GM18502 (cell line): ENCODE data around the gene ADIPOR2.
"Not testable (repeated sequence)": the region's sequence is repeated elsewhere in the genome, so short reads cannot be mapped to it uniquely, and the experiment has no call there.

Source experiments
- ATAC-seq: cut with Tn5 transposase; IDR thresholded peaks from one replicate; pipeline ENCODE4 v1.9.1; 2021; ENCODE audit warnings: mild to moderate bottlenecking; ENCODE audit not compliant: unreplicated experiment, poor library complexity

Gene ADIPOR2

GRCh38 chr12:1809591-1810190, 118.8 kb downstream of the ADIPOR2 start:
- no peak for ATAC-seq

DNA sequence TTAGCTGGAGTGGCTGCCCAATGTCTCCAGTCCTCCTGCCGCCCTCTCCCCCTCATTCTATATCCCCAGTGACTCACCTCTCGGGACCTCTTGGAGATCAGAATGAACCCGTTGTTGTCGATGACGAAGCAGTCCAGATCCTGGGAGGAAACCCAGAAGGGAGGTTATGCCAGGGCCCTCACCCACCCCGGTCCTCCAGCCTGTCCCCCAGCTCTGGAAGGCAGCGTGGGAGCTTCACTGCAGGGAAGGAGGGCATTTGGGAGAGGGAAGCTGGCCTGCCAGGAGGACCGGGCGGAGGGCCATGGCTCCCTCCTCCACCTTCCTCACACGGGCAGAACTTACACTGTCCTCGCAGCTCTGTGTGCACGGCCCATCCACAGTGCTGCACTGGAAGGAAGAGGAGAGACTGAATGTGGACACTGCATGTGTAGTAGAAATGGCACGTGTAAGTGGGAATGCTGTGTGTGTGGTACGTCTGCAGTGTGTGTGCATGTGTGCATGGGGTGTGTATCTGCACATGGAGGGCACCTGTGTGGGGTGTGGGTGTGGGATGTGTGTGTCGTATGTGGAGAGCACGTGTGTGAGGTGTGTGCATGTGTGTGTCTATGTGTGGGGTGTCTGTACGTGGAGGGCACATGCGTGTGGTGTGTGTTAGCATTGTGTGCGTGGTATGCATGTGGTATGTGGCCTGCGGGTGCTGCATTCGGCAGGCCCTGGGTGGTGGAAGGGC, 119.5 kb downstream of the ADIPOR2 start:
- ATAC-seq: no peak

DNA sequence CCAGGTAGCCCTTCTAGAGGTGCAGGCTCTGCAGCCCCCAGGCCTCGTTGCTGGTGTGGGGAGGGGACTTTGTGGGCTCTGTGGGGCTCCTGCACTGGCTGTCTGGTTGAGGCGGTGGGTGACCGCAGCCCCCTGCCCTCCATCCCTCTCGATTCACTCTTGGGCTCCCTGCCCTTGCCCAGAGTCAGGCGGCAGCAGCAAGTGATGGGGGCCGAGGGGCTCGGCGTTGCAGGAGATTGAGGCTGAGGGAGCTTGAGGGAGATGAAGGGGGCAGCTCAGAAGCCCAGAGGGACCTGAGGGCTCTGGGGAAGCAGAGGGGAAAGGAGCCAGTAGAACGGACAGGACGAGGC, 120.0 kb downstream of the ADIPOR2 start:
- ATAC-seq: no peak

DNA sequence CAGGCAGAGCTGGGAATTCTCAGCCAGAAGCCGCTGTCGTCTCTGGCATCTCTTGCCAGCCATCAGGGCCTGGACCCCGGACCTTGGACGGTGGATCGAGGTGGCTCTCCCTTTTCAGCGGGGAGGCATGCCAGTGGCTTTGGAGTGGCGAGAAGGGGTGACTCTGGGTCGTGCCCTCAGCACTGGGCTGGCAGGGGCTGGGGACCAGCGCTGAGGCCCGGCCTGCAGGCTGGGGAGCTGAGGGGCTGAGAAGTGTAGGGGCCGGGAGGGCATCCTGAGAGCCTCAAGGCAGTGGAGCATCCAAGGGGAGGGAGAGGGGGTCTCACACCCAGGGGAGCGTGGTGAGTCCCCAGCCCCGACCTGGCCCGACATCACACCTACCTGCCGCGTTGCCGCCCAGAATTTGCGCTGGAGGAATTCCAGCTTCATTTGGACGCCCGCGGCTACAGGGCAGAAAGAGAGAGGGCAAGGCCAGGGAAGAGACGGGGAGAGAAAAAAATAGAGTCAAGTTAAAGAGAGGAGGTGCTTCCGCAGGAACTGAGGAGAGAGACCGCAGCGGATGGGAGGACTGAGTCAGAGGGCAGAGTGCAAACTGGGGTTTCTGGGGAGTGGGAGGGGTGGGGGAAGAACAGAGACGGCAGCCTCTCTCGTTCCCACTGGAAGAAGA, 120.5 kb downstream of the ADIPOR2 start:
- no peak for ATAC-seq

GRCh38 chr12:1811948-1812291, 121.0 kb downstream of the ADIPOR2 start:
- no peak for ATAC-seq

GRCh38 chr12:1812650-1813302, 121.9 kb downstream of the ADIPOR2 start:
- no peak for ATAC-seq

DNA sequence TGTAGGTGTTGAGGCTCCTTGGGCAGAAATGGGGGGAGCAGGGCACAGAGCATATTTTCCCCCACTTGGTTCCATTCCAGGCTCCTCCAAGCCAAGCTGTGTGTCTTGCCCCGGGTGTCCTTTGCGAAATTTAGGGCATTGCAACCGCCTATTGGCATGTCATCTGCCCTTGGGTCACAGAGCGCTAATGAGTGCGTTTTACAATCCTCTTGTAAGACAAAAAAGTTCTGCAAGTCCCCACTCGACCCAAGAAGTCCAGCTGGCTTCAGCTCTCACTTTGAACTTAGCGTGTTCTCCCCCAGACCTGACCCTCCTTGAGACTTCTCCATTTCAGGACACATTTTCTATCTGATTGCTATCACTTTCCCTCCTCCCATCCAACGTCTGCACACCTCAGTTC, 123.4 kb downstream of the ADIPOR2 start:
- no peak for ATAC-seq

DNA sequence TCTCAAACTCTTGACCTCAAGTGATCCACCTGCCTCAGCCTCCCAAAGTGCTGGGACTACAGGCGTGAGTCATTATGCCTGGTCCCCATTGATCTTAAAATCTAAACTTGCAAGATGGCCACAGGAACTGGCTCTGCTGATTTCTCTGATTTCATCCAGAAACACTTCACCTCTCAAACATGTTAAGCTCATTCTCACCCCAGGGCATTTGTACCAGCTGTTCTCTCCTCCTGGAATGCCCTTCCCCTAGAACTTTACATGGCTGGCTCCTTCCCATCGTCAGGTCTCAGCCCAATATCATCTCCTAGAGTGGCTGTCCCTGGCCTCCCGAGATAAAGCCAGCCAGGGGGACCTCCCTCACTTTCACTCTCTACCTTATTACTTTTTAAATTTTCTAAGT, 124.2 kb downstream of the ADIPOR2 start:
- no peak for ATAC-seq

DNA sequence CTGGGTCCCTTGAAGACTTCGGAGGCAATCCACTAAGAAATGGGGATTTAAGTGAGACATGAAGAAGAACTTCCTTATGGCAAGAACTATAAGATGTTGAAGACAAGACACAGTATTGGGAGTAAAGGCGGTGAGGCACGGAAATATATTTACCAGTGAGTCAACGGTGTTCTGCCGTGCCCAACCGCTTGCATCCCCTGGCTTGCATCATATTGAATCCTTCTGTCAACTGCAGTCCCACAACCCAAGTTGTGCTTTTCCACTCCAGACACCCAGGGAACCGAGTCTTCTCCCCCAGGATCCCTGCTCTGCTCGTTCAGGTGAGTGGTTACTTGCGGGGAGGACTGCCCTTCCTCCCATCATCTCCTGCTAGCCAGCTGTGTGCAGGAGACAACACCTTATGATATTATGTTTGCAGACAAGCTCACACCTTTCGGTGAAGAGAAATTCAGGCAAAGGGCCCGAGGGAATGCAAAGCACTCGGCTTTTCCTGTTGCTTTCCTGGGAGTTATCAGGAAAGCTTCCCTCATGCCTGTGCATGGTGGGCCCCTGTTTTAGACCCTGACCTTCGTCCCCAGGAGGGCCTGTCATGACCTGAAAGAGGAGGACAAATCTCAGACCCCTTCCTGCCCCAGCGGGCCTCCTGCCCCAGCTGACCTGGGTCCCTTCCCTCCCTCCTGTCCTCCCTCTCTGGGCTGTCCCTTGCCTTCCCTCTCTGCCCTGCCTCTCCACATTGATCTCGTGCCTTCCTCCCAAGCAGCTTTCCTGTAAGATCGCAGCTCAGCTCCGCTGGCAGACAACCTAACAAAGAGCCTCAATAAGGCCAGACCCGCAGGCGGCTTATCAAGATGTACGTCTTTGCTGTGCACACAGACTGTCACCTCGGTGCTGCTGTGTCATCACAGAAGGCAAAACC, 125.2 kb downstream of the ADIPOR2 start:
- ATAC-seq: no peak

- no peak for ATAC-seq
Observed at GRCh38 chr12:1816730-1817348, 126.0 kb downstream of the ADIPOR2 start.

DNA sequence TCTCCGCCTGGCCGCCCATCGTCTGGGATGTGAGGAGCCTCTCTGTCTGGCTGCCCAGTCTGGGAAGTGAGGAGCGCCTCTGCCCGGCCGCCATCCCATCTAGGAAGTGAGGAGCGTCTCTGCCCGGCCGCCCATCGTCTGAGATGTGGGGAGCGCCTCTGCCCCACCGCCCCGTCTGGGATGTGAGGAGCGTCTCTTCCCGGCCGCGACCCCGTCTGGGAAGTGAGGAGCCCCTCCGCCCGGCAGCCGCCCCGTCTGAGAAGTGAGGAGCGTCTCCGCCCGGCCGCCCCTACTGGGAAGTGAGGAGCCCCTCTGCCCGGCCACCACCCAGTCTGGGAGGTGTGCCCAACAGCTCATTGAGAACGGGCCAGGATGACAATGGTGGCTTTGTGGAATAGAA, 127.1 kb downstream of the ADIPOR2 start:
- ATAC-seq: not testable (repeated sequence)

- no peak for ATAC-seq
Observed at GRCh38 chr12:1819050-1819449, 128.2 kb downstream of the ADIPOR2 start.

GRCh38 chr12:1819571-1819970, 128.7 kb downstream of the ADIPOR2 start:
- ATAC-seq: no peak

DNA sequence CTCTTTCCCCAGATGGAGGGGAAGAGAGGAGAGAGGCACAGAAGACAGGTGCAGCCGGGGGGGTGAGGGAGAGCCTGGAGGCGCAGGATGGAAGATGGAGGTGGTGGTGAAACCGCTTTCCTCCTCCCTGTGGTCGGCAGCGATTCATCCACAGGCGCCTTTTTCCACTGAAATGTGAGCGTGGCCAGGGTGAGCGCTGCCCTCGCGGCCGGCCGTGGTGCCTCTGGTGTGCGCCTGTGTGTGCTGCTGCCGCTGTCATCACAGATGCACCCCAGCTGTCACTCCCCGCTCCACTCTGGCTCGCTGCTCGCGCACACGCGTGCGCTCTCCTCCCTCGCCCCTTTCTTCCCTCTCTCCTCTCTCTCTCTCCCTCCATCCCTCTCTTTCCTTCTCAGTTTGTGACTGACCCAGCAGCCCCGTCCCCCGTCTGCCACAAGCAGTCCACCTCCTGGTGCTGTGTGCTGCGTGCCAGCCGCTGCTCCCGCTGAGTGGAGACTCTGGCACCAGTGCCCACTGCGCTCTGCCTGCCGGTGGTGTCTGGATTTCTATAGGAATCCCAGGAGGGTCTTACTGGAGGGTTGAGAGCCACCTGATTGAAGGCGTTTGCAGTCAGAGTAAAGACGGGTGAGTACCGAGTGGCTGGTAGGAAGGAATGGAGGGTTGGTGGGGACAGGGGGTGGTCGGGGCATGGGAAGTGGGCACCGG, 129.5 kb downstream of the ADIPOR2 start, which contains the start of gene LRTM2:
TSS of gene LRTM2 (plus strand) at position 375 of the 705 bp plus-strand sequence. CDS start 7,584 bp downstream, outside the sequence.
- ATAC-seq: no peak

DNA sequence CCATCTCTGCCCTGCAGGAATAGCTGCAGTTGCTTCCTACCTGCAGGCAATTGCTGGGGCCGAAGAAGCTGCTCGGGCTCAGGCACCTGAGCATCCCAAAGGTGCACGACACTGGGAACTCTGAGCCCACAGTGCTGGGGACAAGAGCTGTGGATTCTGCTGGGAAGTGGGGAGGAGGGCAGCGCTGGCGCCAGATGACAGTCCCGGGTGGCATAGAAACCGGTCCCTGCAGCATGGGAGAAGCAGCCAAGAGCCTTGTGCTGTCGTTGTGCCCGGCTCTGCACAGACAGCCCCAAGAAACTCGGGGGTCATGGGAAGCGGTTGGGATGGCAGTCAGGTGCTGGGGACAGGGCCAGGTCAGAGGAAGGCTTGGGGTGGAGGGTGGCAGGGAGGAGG, 130.0 kb downstream of the ADIPOR2 start:
- ATAC-seq: no peak

GRCh38 chr12:1821805-1822204, 130.9 kb downstream of the ADIPOR2 start:
- no peak for ATAC-seq

DNA sequence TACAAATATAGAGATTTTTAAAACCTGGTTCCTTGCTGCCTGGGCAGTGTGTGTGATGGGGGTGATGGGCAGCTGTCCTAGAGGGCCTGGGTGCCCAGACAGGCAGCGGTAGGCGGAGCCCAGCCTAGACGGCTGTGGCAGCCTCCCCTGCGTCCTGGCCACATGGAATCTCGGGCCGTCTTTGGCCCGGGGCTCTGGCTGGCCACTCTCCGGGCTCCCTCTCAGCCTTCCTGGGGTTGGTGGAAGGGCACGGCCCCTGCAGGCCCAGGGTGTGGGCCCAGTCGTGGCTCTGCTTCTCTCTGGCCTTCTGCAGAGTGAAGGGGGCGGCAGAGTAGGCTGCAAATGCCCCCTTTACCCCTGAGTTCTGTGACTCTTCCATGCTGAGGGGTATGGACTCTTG, 131.8 kb downstream of the ADIPOR2 start:
- no peak for ATAC-seq

DNA sequence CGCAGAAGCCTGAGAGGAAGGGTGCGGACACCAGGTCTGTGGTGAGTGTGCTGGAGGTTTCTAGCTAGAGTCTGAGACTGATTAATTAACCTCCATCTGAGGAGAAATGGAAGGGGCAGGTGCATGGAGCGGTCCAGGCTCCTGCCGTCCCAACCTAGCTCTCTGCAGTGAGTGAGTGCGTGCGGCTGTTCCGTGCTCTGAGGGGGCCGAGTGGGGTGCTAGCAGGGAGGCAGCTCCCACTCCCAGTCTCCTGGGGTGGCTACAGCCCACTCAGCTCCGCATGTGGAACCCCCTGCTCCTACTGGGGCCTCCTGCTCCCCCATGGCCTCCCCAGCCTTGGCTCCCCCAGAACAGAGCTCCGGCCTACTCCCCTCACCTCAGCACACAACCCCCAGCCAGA, 132.4 kb downstream of the ADIPOR2 start:
- ATAC-seq: no peak
